H9 (cell line): ENCODE data around the gene NPAT. TPM values are rescaled to one million over a fixed set of nuclear protein-coding genes. Genes with fewer than 3 reads are reported as not detected.
A peak's percentile ranks its signal among the peaks of the same experiment; 100 is the strongest.

Source experiments
- DNase-seq: peaks from one replicate; pipeline ENCODE4 v3.0.0-alpha.2; 2017
- H2AFZ ChIP-seq: one replicate; pipeline ENCODE4 v1.6.1; 2013; ENCODE audit warnings: mild to moderate bottlenecking, low read length, control low read depth, moderate library complexity
- H2AK5ac ChIP-seq: 2 replicates; pipeline ENCODE4 v1.6.1; 2013; ENCODE audit warnings: low read length, control low read depth, mixed read lengths; ENCODE audit not compliant: insufficient read length
- H2BK120ac ChIP-seq: one replicate; pipeline ENCODE4 v1.6.1; 2013; ENCODE audit warnings: low read depth, mild to moderate bottlenecking, low read length, control low read depth, inconsistent platforms; ENCODE audit not compliant: poor library complexity, severe bottlenecking
- H2BK12ac ChIP-seq: 2 replicates; pipeline ENCODE4 v1.6.1; 2013; ENCODE audit warnings: low read length, control low read depth, mixed read lengths, low read depth; ENCODE audit not compliant: insufficient read length
- H2BK15ac ChIP-seq: 2 replicates; pipeline ENCODE4 v1.6.1; 2013; ENCODE audit warnings: low read depth, low read length, control low read depth
- H2BK20ac ChIP-seq: one replicate; pipeline ENCODE4 v1.6.1; 2013; ENCODE audit warnings: low read depth, mild to moderate bottlenecking, low read length, control low read depth, inconsistent platforms; ENCODE audit not compliant: poor library complexity, severe bottlenecking
- H2BK5ac ChIP-seq: 2 replicates; pipeline ENCODE4 v1.6.1; 2013; ENCODE audit warnings: low read length, control low read depth, mixed read lengths; ENCODE audit not compliant: insufficient read length
- H3K14ac ChIP-seq: 2 replicates; pipeline ENCODE4 v1.6.1; 2013; ENCODE audit warnings: low read length, control low read depth; ENCODE audit not compliant: insufficient read depth
- H3K18ac ChIP-seq: 2 replicates; pipeline ENCODE4 v1.6.1; 2013; ENCODE audit warnings: low read depth, mild to moderate bottlenecking, mixed read lengths, low read length, control low read depth; ENCODE audit not compliant: insufficient read length
- H3K23ac ChIP-seq: 2 replicates; pipeline ENCODE4 v1.6.1; 2013; ENCODE audit warnings: low read length, control low read depth, mixed read lengths, low read depth; ENCODE audit not compliant: insufficient read length
- H3K23me2 ChIP-seq: 2 replicates; pipeline ENCODE4 v1.6.1; 2013; ENCODE audit warnings: low read depth, mild to moderate bottlenecking, mixed read lengths, low read length, control low read depth; ENCODE audit not compliant: insufficient read length, poor library complexity, severe bottlenecking
- H3K27ac ChIP-seq: 2 replicates; pipeline ENCODE4 v1.5.1; 2013; ENCODE audit warnings: low read length, control low read depth, mixed read lengths, low read depth; ENCODE audit not compliant: insufficient read length
- H3K27me3 ChIP-seq: 2 replicates; pipeline ENCODE4 v1.6.1; 2013; ENCODE audit warnings: low read length, control low read depth, inconsistent platforms; ENCODE audit not compliant: insufficient read depth
- H3K4ac ChIP-seq: 2 replicates; pipeline ENCODE4 v1.6.1; 2013; ENCODE audit warnings: low read depth, mild to moderate bottlenecking, control low read depth, inconsistent platforms, low read length, moderate library complexity
- H3K4me1 ChIP-seq: 2 replicates; pipeline ENCODE4 v1.6.1; 2013; ENCODE audit warnings: low read length, control low read depth, inconsistent platforms; ENCODE audit not compliant: insufficient read depth
- H3K4me2 ChIP-seq: 2 replicates; pipeline ENCODE4 v1.6.1; 2013; ENCODE audit warnings: low read length, control low read depth, mixed read lengths; ENCODE audit not compliant: insufficient read length, insufficient read depth
- H3K56ac ChIP-seq: 2 replicates; pipeline ENCODE4 v1.6.1; 2013; ENCODE audit warnings: low read depth, mild to moderate bottlenecking, mixed read lengths, low read length, control low read depth; ENCODE audit not compliant: insufficient read length
- H3K79me1 ChIP-seq: 2 replicates; pipeline ENCODE4 v1.6.1; 2013; ENCODE audit warnings: low read depth, mild to moderate bottlenecking, moderate library complexity, low read length, control low read depth, inconsistent platforms; ENCODE audit not compliant: insufficient read depth, poor library complexity, severe bottlenecking
- H3K79me2 ChIP-seq: 2 replicates; pipeline ENCODE4 v1.6.1; 2013; ENCODE audit warnings: low read length, control low read depth, inconsistent platforms; ENCODE audit not compliant: insufficient read depth
- H3K9ac ChIP-seq: 2 replicates; pipeline ENCODE4 v1.6.1; 2013; ENCODE audit warnings: low read length, control low read depth, mixed read lengths; ENCODE audit not compliant: insufficient read length; ENCODE audit errors: extremely low read depth
- H3K9me3 ChIP-seq: one replicate; pipeline ENCODE4 v1.6.1; 2013; ENCODE audit warnings: low read depth, low read length, inconsistent platforms; ENCODE audit not compliant: control insufficient read depth
- H3T11ph ChIP-seq: one replicate; pipeline ENCODE4 v1.6.1; 2013; ENCODE audit warnings: mild to moderate bottlenecking, low read length, control low read depth, inconsistent platforms
- H4K20me1 ChIP-seq: one replicate; pipeline ENCODE4 v1.6.1; 2013; ENCODE audit not compliant: control insufficient read depth, insufficient read length, insufficient read depth
- H4K5ac ChIP-seq: 2 replicates; pipeline ENCODE4 v1.6.1; 2013; ENCODE audit warnings: low read depth, mild to moderate bottlenecking, mixed read lengths, low read length, control low read depth; ENCODE audit not compliant: insufficient read length
- H4K8ac ChIP-seq: replicated peaks from 2 replicates; pipeline ENCODE4 v1.6.1; 2013; ENCODE audit warnings: low read length, control low read depth, mixed read lengths, low read depth; ENCODE audit not compliant: insufficient read length
- H4K91ac ChIP-seq: 2 replicates; pipeline ENCODE4 v1.6.1; 2013; ENCODE audit warnings: low read depth, mild to moderate bottlenecking, moderate library complexity, mixed read lengths, low read length, control low read depth; ENCODE audit not compliant: insufficient read length
- H3K27ac Mint-ChIP-seq, 3 experiments: 2 replicates in 2 of 3; 3 replicates in 1 of 3; pipeline ENCODE4 v1.8.0; 2020 to 2021; ENCODE audit warnings: mixed read lengths in 3 of 3, mild to moderate bottlenecking in 1 of 3, moderate library complexity in 1 of 3
- H3K27me3 Mint-ChIP-seq: 2 replicates; pipeline ENCODE4 v1.8.0; 2021; ENCODE audit warnings: low read depth, mild to moderate bottlenecking, moderate library complexity, mixed read lengths
- H3K36me3 Mint-ChIP-seq, 3 experiments: 2 replicates in 2 of 3; 3 replicates in 1 of 3; pipeline ENCODE4 v1.8.0; 2020 to 2021; ENCODE audit warnings: low read depth in 3 of 3, mixed read lengths in 3 of 3; ENCODE audit not compliant: insufficient read depth in 1 of 3
- H3K4me1 Mint-ChIP-seq, 2 experiments: 2 replicates each; pipeline ENCODE4 v1.8.0; 2020; ENCODE audit warnings: mixed read lengths in 2 of 2
- H3K4me3 Mint-ChIP-seq, 2 experiments: 2 replicates in 1 of 2; 3 replicates in 1 of 2; pipeline ENCODE4 v1.8.0; 2020 to 2021; ENCODE audit warnings: mild to moderate bottlenecking in 2 of 2, mixed read lengths in 2 of 2, moderate library complexity in 1 of 2
- H3K9me3 Mint-ChIP-seq, 2 experiments: 2 replicates in 1 of 2; 3 replicates in 1 of 2; pipeline ENCODE4 v1.8.0; 2020; ENCODE audit warnings: mild to moderate bottlenecking in 2 of 2, mixed read lengths in 2 of 2, moderate library complexity in 1 of 2
- CTCF ChIP-seq: fragments of 200-600 bp; sonication (generic); conservative IDR thresholded peaks from 3 replicates; pipeline ENCODE4 v1.8.0; 2021; ENCODE audit warnings: antibody characterized with exemption, mild to moderate bottlenecking
- WGBS: extraction: QIAGEN DNeasy Blood & Tissue Kit; methylation state at CpG from one replicate; pipeline ENCODE4 v1.1.7; 2013; ENCODE audit warnings: missing lambda C conversion rate, low lambda C conversion rate, mixed read lengths; ENCODE audit not compliant: insufficient read length; ENCODE audit errors: extremely low coverage; 5-methylcytosine and 5-hydroxymethylcytosine counted together
- total RNA-seq: library from RNA; stranded (reverse); gene quantifications from 2 replicates; pipeline ENCODE4 v1.2.1, GENCODE V29; 2021

The NPAT gene
- total RNA-seq, 1 experiment from 2014 or later, result 22.9 TPM

GRCh38 chr11:108242422-108242821, 20.0 kb upstream of the NPAT start:
- Histone ChIP-seq H3K14ac (no peak overlapping the region), H3K4ac (no peak overlapping the region), H3K27ac (no peak overlapping the region), H3K23me2 (no peaks in the 10 kb centered on the region), H3K79me1 (no peaks in the 10 kb centered on the region), H4K5ac (no peak overlapping the region), H3K27me3 (no peaks in the 10 kb centered on the region), H3K9ac (no peak overlapping the region), H3K4me2 (no peak overlapping the region), H3K23ac (no peak overlapping the region), H4K8ac (no peak overlapping the region), H3K18ac (no peak overlapping the region), H2AFZ (no peak overlapping the region), H4K20me1 (no peaks in the 10 kb centered on the region), H2AK5ac (no peak overlapping the region), H3K79me2 (no peaks in the 10 kb centered on the region), H2BK15ac (no peak overlapping the region), H2BK20ac (no peak overlapping the region), H3T11ph (no peak overlapping the region), H4K91ac (no peak overlapping the region), H3K56ac (no peak overlapping the region), H3K4me1 (no peaks in the 10 kb centered on the region), H2BK12ac (no peak overlapping the region), H3K9me3 (no peaks in the 10 kb centered on the region), H2BK5ac (no peak overlapping the region), H2BK120ac (no peak overlapping the region)
- peaks cover under 1 to 33% (median 27%) of the 10 kb centered on the region in 3 experiments; a peak in 6 of 7 replicates for H3K36me3 Mint-ChIP-seq
- 0 out of 7 replicates have a peak overlapping the region, but pooled peaks of 1 of the 3 experiments have one; percentile 48 for H3K27ac Mint-ChIP-seq
- DNase-seq, result no peak
- no peaks in the 10 kb centered on the region for H3K27me3 Mint-ChIP-seq
- no peak for TF ChIP-seq CTCF
- no peak overlapping the region for H3K4me3 Mint-ChIP-seq
- no CpG with 5 or more reads among the region's 2 CpGs for WGBS
- no peaks in the 10 kb centered on the region for H3K4me1 Mint-ChIP-seq
- no peaks in the 10 kb centered on the region for H3K9me3 Mint-ChIP-seq
